Vagina (tissue), 2 donors: ENCODE measurements around the gene C1orf21. TPM values are rescaled to one million over a fixed set of nuclear protein-coding genes. Genes with fewer than 3 reads are reported as not detected.

Source experiments
- DNase-seq, 2 donors: peaks; one replicate each; pipeline ENCODE4 v3.0.0-alpha.2; 2017; ENCODE audit errors: extremely low spot score in 2 of 2
- H3K27ac ChIP-seq: fragments of 200-600 bp; sonication (generic); one replicate; pipeline ENCODE4 v1.5.1; 2019
- H3K27me3 ChIP-seq: fragments of 200-600 bp; sonication (generic); one replicate; pipeline ENCODE4 v1.5.1; 2019
- H3K36me3 ChIP-seq, 2 donors: fragments of 200-600 bp; sonication (generic); one replicate each; pipeline ENCODE4 v1.5.1; 2017 to 2019
- H3K4me1 ChIP-seq: fragments of 200-600 bp; sonication (generic); one replicate; pipeline ENCODE4 v1.5.1; 2019
- H3K4me3 ChIP-seq, 2 donors: fragments of 200-600 bp; sonication (generic); 1 replicate in 1 of 2; 2 replicates in 1 of 2; pipeline ENCODE4 v1.5.1; 2016 to 2019
- H3K9me3 ChIP-seq: fragments of 200-600 bp; sonication (generic); one replicate; pipeline ENCODE4 v1.5.1; 2019
- CTCF ChIP-seq, 3 experiments: fragments of 450-650 bp in 2 of 3; fragments of 200-600 bp in 1 of 3; sonication (generic) in 1 of 3; IDR thresholded peaks; one replicate each; pipeline ENCODE4 v1.5.1; 2017 to 2019; ENCODE audit warnings: antibody characterized with exemption in 3 of 3, mild to moderate bottlenecking in 2 of 3, moderate library complexity in 2 of 3
- POLR2A ChIP-seq, 2 donors: fragments of 450-650 bp; IDR thresholded peaks; one replicate each; pipeline ENCODE4 v1.6.1; 2017; ENCODE audit warnings: antibody characterized with exemption in 2 of 2, mild to moderate bottlenecking in 2 of 2, moderate library complexity in 2 of 2
- POLR2AphosphoS5 ChIP-seq, 2 donors: sonication (generic); formaldehyde crosslinking; IDR thresholded peaks; one replicate each; pipeline ENCODE4 v1.9.0; 2017; ENCODE audit warnings: antibody characterized with exemption in 2 of 2, mild to moderate bottlenecking in 2 of 2, low read depth in 1 of 2; ENCODE audit not compliant: insufficient read depth in 1 of 2
- intact Hi-C: fragments of 100-400 bp; cut with DNase I; formaldehyde crosslinking; loops from one replicate; pipeline ENCODE4 v1.15.1; 2023
- total RNA-seq: library from RNA; depleted of rRNA; stranded (reverse); fragments of >200 nt; gene quantifications from one replicate; pipeline ENCODE4 v1.2.3, GENCODE V29; 2016

The C1orf21 gene
- total RNA-seq, 1 donor from 2014 or later, result 24.1 TPM

- H3K36me3 ChIP-seq, result no peaks in the 10 kb centered on the region
- H3K9me3 ChIP-seq, result no peaks in the 10 kb centered on the region
- intact Hi-C loops, result no loop called here
- DNase-seq, result no peak
- peaks cover 64% of the 10 kb centered on the region for H3K4me1 ChIP-seq
- H3K27ac ChIP-seq, result no peak overlapping the region
- H3K27me3 ChIP-seq, result no peaks in the 10 kb centered on the region
- TF ChIP-seq POLR2AphosphoS5 (IDR thresholded peaks at IDR 0.05; ENCODE audit: insufficient read depth in 1 of 2, low read depth in 1 of 2), result no peak
- no peak for TF ChIP-seq POLR2A (IDR thresholded peaks at IDR 0.05)
- TF ChIP-seq CTCF (IDR thresholded peaks at IDR 0.05), result no peak
- no peak overlapping the region for H3K4me3 ChIP-seq
Measured at GRCh38 chr1:184409011-184409410, 22.2 kb downstream of the C1orf21 start.

GRCh38 chr1:184412472-184412871, 25.6 kb downstream of the C1orf21 start:
- Histone ChIP-seq H3K4me3 (no peak overlapping the region), H3K27me3 (no peaks in the 10 kb centered on the region)

GRCh38 chr1:184416481-184416880, 29.7 kb downstream of the C1orf21 start:
- Histone ChIP-seq H3K4me1 (peaks cover 84% of the 10 kb centered on the region), H3K27me3 (no peaks in the 10 kb centered on the region), H3K4me3 (no peak overlapping the region), H3K36me3 (no peaks in the 10 kb centered on the region), H3K27ac (no peak overlapping the region), H3K9me3 (no peaks in the 10 kb centered on the region)
- intact Hi-C loops, result no loop called here
- no peak for DNase-seq
- TF ChIP-seq CTCF (IDR thresholded peaks at IDR 0.05) (no peak), POLR2AphosphoS5 (IDR thresholded peaks at IDR 0.05; ENCODE audit: insufficient read depth in 1 of 2, low read depth in 1 of 2) (no peak), POLR2A (IDR thresholded peaks at IDR 0.05) (no peak)

More at GRCh38 chr1:184412472-184412871, 25.6 kb downstream of the C1orf21 start:
- no peak for DNase-seq
- no peak overlapping the region for H3K27ac ChIP-seq
- TF ChIP-seq CTCF (IDR thresholded peaks at IDR 0.05) (no peak), POLR2A (IDR thresholded peaks at IDR 0.05) (no peak), POLR2AphosphoS5 (IDR thresholded peaks at IDR 0.05; ENCODE audit: insufficient read depth in 1 of 2, low read depth in 1 of 2) (no peak)
- peaks cover 63% of the 10 kb centered on the region for H3K4me1 ChIP-seq
- H3K9me3 ChIP-seq, result no peaks in the 10 kb centered on the region
- intact Hi-C loops, result no loop called here
- H3K36me3 ChIP-seq, result no peaks in the 10 kb centered on the region

DNA sequence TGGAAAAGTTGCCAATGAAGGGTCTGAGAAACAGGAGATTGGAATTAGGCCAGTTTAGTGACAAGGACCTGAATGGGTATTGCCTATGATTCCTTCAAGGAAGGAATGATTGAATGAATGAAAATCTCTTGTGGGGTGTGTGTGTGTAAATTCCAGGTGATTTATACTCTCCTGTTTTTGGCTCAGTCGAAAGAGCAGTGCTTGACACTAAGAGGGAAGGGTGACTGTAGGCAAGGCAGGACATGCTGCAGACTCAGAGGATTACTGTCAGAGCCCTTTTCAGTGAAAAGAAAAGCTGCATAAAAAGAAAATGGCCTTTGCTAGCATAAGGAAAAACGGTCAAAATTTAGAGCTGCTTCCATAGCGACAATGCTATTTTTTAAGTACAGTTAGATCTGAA, 30.1 kb downstream of the C1orf21 start:
- intact Hi-C loops, result no loop called here
- no peak for TF ChIP-seq POLR2A (IDR thresholded peaks at IDR 0.05)
- TF ChIP-seq POLR2AphosphoS5 (IDR thresholded peaks at IDR 0.05; ENCODE audit: insufficient read depth in 1 of 2, low read depth in 1 of 2), result no peak
- no peak for TF ChIP-seq CTCF (IDR thresholded peaks at IDR 0.05)
- Histone ChIP-seq H3K27ac (no peak overlapping the region), H3K36me3 (no peaks in the 10 kb centered on the region), H3K27me3 (no peaks in the 10 kb centered on the region), H3K4me3 (no peak overlapping the region), H3K4me1 (peaks cover 86% of the 10 kb centered on the region), H3K9me3 (no peaks in the 10 kb centered on the region)
- DNase-seq, result no peak

DNA sequence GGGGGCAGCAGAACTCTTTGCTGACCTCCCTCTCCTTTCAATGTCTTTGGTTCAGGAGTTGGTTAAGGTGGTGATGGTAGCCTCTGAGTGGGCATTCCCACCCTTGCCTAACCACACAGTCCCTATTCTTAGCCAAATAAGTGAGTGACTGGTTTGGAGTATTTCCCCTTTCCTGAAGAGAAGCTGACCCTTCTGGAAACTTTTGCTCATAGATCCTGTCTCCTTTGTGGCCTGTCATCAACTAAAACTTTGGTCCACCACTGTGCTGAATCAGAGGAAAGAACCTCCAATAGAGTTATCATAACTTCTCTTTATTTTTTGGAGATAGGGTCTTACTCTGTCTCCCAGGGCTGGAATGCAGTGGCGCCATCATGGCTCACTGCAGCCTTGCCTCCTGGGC, 31.1 kb downstream of the C1orf21 start:
- H3K27me3 ChIP-seq, result no peaks in the 10 kb centered on the region
- H3K4me1 ChIP-seq, result peaks cover 90% of the 10 kb centered on the region
- TF ChIP-seq POLR2A (IDR thresholded peaks at IDR 0.05), result no peak
- TF ChIP-seq CTCF (IDR thresholded peaks at IDR 0.05), result no peak
- no peak for TF ChIP-seq POLR2AphosphoS5 (IDR thresholded peaks at IDR 0.05; ENCODE audit: insufficient read depth in 1 of 2, low read depth in 1 of 2)
- H3K27ac ChIP-seq, result no peak overlapping the region
- no peaks in the 10 kb centered on the region for H3K9me3 ChIP-seq
- intact Hi-C loops, result no loop called here
- no peak overlapping the region for H3K4me3 ChIP-seq
- H3K36me3 ChIP-seq, result no peaks in the 10 kb centered on the region
- no peak for DNase-seq
